Hypothalamus (tissue), 51 donors: ENCODE measurements around the gene GSTCD.
A peak's percentile ranks its signal among the peaks of the same experiment; 100 is the strongest.
"Not testable (repeated sequence)": the region's sequence is repeated elsewhere in the genome, so short reads cannot be mapped to it uniquely, and the experiment has no call there.

Experiments
- DNase-seq, 51 donors: peaks; one replicate each; lab custom pipeline; 2025; lab: John Stamatoyannopoulos, UW

Gene GSTCD

DNA sequence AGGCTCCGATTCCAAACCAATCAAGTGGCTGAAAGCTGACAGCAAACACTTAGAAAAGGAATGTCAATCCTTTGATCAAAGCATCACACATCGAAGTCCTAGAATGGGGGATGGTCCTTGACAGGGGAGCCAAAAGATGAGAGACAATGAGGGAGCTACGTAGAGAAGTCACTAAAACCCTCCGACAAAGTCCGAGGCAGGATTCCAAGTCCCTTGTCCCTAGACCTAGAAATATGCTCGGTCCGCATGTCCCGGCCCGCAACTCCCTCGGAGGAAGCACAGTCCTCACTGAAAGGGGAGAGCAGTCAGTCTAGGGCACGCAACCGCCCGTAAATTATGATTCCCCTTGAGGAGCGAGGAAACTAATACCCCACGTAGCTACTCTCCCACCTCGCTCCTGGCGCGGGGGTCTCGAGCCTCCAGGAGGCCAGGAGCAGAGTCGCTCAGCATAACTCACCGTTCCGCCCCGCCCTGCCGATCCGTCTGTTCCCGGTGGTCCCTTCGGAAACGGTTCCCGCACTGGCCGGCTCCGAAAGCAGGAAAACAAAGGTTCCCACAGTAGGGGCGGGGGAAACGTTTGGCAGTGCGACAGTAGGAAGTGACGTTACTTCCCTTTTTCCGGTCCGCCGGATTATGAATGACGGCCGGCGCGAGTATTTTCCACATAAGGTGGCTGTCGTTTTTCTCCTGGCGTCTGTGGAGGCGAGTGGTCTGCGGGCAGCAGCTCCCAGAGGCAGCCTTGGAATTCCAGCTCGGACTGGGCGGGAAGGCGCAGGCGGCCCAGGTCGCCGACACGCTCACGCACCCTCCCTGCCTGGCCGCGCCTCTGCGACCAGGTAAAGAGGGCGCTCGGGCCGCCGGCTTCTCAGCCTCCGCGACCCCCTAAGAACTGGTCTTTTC is at the start of gene GSTCD, which contains the start of gene INTS12:
Gene GSTCD, plus strand, starts transcription at position 604 of the 900 bp plus-strand sequence. CDS start 8,830 bp downstream, outside the sequence.
Gene INTS12, minus strand, starts transcription at position 509 of the 900 bp plus-strand sequence. CDS start 8,684 bp downstream, outside the sequence.
- DNase-seq = peak; percentile 24 to 94 (median 84)

DNA sequence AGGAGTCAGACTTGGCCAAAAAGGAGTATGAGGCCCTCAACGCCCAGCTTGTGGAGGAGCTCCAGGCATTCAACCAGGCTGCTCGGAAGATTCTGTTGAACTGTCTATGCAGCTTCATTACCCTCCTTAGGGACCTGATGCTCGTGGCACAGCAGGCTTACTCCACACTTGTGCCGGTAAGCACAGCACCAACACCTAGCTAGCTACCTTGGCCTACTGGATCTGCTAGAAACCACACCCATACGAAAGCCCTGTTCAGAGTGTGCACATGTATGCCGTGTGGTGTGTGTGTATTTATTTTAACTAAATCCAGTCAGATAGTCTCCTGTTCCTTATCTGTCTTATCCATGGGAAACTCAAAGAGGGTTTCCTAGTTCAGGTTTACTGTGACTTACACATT is 49.4 kb upstream of the GSTCD start:
- no peak for DNase-seq

GRCh38 chr4:105661028-105661427 is 47.6 kb upstream of the GSTCD start:
- no peak for DNase-seq

DNA sequence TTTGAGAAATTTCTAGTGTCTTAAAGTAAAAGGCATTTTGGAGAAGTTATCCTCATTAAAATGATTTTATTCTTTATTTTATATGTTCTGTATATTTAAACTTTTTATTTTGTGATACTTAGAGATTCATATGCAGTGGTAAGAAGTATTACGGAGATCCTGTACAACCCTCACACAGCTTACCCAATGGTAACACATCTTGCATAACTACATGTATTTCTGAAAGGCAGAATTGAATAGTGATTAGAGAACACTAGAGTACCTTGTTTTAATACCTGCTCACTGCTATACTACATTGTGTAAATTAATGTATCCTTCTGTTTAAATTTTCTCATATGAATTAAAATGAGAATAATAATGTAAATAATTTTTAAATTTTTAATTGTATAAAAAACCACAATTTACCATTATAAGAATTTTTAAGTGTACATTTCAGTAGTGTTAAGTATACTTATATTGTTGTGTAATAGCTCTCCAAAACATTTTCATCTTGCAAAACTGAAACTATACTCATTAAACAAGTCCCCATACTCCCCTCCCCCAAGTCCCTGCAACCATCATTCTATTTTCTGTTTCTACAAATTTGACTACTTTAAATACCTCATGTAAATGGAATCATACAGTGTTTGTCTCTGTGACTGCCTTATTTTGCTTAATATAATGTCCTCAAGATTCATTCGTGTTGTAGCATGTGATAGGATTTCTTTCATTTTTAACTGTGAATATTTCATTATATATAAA is 45.5 kb upstream of the GSTCD start:
- no peak for DNase-seq

DNA sequence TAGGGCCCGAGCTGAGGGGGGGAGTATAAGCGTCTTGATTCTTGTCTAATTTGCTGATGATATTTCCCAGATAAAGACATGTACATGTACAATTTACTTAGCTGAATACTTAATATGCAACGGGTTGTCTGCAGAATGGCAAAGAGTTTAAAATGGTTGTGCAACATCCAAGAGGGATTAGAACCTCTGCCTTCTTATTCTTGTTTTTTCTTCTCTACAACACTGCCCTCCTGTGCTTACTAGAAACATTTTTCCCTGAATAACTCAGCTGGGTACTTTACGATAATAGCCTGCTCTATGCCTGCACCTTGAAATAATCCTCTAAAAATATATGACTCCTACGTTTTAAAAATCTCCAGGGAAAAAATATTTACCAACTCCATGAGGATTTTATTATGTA is 41.9 kb upstream of the GSTCD start:
- DNase-seq = no peak

DNA sequence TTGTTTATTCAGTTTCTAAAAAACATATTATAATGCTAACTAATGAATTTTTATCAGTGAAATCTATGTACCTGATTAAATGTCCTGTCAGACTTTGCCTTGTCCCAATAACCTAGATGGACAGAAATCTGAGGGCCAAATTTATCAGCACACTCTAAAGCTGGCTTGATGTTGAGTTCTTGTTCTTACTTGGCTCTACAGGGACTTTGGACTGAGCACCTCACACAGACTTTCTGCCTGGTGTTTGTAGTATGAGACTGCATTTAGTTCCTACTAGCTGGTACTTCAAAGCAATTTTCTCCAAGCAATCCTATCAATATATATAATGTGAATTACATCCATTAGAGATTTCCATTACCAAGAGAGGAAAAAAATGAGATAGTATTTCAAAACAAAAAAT is 37.9 kb upstream of the GSTCD start:
- no peak for DNase-seq

- no peak for DNase-seq
Measured at GRCh38 chr4:105671301-105671700, 37.3 kb upstream of the GSTCD start.

- no peak for DNase-seq
Measured at GRCh38 chr4:105674011-105674410, 34.6 kb upstream of the GSTCD start.

DNA sequence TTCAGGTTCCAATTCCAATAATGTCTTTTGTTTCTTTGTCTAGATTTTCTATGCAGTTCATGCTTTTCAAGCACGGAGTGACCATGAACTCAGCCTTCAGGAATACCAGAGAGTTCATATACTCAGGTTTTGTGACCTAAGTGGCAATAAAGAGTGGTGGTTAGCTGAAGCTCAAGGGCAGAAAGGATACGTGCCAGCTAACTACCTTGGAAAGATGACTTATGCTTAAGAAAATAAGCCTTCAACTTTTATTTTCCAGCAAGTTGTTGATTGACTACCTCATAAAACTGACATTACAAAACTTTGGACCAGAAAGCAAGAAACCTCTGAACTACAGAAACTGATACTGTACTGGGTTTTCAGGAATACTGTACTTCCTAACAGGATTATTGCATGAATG is 30.9 kb upstream of the GSTCD start:
- no peak for DNase-seq

DNA sequence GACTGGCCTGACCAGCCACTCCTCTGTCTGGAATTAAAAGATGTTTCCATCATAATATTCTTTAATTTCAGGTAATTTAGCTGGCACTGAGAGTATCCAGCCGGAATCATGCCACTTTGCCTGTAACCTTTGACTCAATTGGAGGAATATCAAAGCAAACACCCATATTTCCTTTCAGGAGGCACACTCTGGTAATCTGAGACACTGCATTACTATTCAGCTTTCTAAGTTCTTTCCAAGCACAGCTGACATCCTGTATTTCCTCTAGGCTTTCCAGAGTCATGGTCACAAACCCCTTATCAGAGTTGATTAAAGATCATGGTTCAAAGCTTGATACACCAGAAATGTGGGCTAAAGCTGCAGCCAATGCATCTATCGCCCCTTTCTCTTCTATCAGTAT is 29.4 kb upstream of the GSTCD start:
- DNase-seq = no peak

- peak in 1 of 51 donors; percentile 0 for DNase-seq
Measured at GRCh38 chr4:105683038-105683437, 25.5 kb upstream of the GSTCD start.

DNA sequence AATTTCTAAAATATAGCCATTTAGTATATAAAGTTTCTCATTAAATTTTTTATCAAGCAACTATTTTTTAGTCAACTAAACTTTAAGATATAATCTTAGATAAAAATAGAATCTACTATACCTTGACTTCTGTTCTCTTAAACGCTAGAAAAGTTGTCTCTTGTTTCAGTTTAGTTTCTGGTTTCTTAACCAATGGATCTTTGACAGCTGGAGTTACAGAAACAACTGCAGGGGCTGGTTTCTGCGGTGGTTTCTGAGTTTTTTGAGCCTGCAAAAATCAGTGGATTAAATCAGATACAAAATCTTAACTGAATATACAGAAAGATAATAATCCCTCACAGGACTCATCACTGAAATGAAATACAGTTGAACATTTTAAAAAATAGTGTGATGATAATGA is 22.0 kb upstream of the GSTCD start:
- no peak for DNase-seq

- DNase-seq = not testable (repeated sequence)
Measured at GRCh38 chr4:105694812-105695211, 13.8 kb upstream of the GSTCD start.

GRCh38 chr4:105695832-105696231 is 12.8 kb upstream of the GSTCD start:
- DNase-seq = not testable (repeated sequence)

DNA sequence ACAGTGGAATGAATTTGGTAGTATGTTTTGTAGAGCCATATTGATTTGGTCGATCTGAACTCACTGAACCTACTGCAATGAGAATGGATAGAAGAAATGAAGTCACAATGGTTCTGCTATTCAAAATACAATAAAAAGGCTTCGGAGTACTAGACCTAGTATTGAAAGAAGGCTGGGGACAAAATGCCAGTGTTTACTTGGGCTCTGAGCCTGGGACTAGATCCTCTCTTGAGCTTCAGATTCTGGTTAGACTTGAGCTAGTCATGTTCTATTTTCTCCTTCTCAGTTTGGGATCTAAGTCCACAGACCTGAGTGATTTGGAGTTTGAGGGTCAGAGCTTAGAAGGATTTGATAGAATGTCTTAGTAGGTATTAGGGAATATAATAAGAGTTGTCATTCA is 10.0 kb upstream of the GSTCD start:
- no peak for DNase-seq

DNA sequence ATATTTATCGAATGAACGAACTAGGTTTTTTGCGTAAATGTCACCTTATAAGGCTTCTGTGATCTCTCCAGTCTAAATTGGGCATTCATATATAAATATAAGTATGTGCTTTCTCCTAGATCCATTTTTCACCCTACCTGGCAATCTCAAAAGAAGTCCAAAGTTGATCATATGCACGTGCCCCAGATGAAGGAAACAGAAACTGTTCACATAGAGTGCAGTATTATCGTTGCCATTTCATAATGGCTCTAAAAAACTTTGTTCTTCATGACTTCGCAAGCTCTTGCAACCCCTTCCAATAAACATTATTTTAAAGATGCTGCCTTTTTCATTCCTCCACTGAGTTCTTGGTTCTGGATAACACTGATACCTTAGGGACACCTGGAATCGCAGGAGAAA is 803 bp upstream of the GSTCD start:
- peak in 1 of 51 donors; percentile 38 for DNase-seq

GRCh38 chr4:105709081-105709450 is 482 bp downstream of the GSTCD start:
- DNase-seq = peak in 6 of 51 donors; percentile 16 to 67 (median 30)

- no peak for DNase-seq
Measured at GRCh38 chr4:105710012-105710600, 1.5 kb downstream of the GSTCD start.

DNA sequence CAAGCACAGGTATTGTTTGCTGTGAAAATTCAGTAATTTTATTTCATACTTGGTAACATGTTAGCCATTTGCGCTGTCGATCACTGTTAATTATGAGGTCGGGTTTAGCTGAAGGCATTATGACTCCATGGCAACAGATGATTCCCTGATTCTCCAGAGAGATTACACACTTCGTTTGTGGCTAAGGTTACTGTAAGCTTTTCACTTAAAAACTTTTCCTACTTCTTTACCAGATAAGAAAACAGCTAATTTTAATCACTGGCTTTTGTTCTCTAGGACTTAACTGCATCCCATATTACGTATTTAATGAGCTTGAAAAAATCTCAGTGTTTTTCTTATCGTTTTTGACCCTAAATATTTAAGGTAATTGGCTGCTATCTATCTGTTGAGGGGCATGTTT is 2.1 kb downstream of the GSTCD start:
- DNase-seq = peak in 1 of 51 donors; percentile 3

GRCh38 chr4:105712766-105713165 is 4.2 kb downstream of the GSTCD start:
- no peak for DNase-seq

GRCh38 chr4:105714071-105714521 is 5.5 kb downstream of the GSTCD start:
- no peak for DNase-seq
